ENCODE results near the gene ZNF473. TPM values are rescaled to one million over a fixed set of nuclear protein-coding genes. Genes with fewer than 3 reads are reported as not detected.

Gene ZNF473
- total and polyA plus RNA-seq, 2 donors (not counting 3 experiments of a cell fraction or from before 2014, with no cell fraction given), result 3.8 to 8.7 TPM

DNA sequence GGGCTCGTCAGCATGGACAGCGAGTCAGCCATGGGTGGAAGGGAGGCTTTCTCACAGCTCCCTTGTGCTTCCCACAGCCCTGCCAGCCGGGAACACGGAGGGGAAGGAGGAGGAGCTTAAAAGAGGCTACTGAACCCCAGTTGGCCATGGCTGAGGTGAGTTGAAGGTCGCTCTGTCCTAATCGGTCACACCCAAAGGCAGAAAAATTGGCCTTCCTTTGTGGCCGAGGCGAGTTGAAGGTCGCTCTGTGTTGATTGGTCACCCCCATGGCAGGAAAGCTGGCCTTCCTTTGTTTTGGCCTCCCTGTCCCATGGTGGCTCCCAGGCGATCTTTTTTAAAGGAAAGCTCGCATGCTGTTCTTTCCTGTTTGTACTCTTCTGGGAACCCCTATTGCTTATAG, 5.1 kb downstream of the ZNF473 start:
- FAIRE-seq (no peak), DNase-seq (ENCODE audit: low read depth, low spot score) (no peak)
- Histone ChIP-seq H3K4me2 (ENCODE audit: insufficient read depth, low read length) (no peak overlapping the region), H4K20me1 (replicated peaks; ENCODE audit: control insufficient read depth, extremely low read depth, insufficient read depth, low read length) (no peaks in the 10 kb centered on the region), H3K9me3 (replicated peaks; ENCODE audit: control insufficient read depth, insufficient read depth, low read length) (no peaks in the 10 kb centered on the region), H3K9ac (replicated peaks; ENCODE audit: extremely low read depth, insufficient read depth, low read length) (no peak overlapping the region), H3K36me3 (ENCODE audit: control insufficient read depth in 2 of 2, extremely low read depth in 1 of 2, insufficient read depth in 2 of 2, low read length in 2 of 2) (peaks cover 0 to 13% of the 10 kb centered on the region in 2 experiments), H3K27ac (ENCODE audit: insufficient read depth, low read depth, low read length) (no peak overlapping the region), H3K4me3 (replicated peaks in 1 of 3; ENCODE audit: insufficient read depth in 1 of 3, low read depth in 1 of 3, low read length in 3 of 3) (no peak overlapping the region), H3K27me3 (ENCODE audit: control insufficient read depth in 2 of 2, insufficient read depth in 2 of 2, low read length in 2 of 2) (no peaks in the 10 kb centered on the region), H2AFZ (ENCODE audit: low read depth, low read length) (no peak overlapping the region), H3K9me1 (replicated peaks; ENCODE audit: control insufficient read depth, extremely low read depth, insufficient read depth, low read length) (no peaks in the 10 kb centered on the region), H3K4me1 (ENCODE audit: control insufficient read depth, extremely low read depth, insufficient read depth, low read length) (no peaks in the 10 kb centered on the region), H3K79me2 (ENCODE audit: control insufficient read depth, insufficient read depth, low read length) (peaks cover 18% of the 10 kb centered on the region)
- ChIA-PET POLR2A (no interaction called here), CTCF (no interaction called here)
- dilution Hi-C loops (cut with MboI; ENCODE audit: extremely low pct_ligation_motif_present, low sequenced_read_pairs), result no loop called here
- intact Hi-C loops (cut with micrococcal nuclease), result no loop called here
- no TSS peak for BruUV-seq (replicated peaks)
- TF ChIP-seq, protein P1, sequence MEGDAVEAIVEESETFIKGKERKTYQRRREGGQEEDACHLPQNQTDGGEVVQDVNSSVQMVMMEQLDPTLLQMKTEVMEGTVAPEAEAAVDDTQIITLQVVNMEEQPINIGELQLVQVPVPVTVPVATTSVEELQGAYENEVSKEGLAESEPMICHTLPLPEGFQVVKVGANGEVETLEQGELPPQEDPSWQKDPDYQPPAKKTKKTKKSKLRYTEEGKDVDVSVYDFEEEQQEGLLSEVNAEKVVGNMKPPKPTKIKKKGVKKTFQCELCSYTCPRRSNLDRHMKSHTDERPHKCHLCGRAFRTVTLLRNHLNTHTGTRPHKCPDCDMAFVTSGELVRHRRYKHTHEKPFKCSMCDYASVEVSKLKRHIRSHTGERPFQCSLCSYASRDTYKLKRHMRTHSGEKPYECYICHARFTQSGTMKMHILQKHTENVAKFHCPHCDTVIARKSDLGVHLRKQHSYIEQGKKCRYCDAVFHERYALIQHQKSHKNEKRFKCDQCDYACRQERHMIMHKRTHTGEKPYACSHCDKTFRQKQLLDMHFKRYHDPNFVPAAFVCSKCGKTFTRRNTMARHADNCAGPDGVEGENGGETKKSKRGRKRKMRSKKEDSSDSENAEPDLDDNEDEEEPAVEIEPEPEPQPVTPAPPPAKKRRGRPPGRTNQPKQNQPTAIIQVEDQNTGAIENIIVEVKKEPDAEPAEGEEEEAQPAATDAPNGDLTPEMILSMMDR (IDR thresholded peaks at IDR 0.05; ENCODE audit: extremely low read depth in 1 of 2, insufficient read depth in 1 of 2, low read depth in 1 of 2, low read length in 2 of 2), result no peak
- no peak for TF ChIP-seq POLR2A (IDR thresholded peaks at IDR 0.05; ENCODE audit: low read depth, low read length)
- TF ChIP-seq EZH2 (IDR thresholded peaks at IDR 0.05; ENCODE audit: borderline replicate concordance, low read depth, low read length, severe bottlenecking), result no peak
- no peak for TF ChIP-seq JUN (IDR thresholded peaks at IDR 0.05; ENCODE audit: borderline replicate concordance, insufficient read depth, insufficient read length, low read depth)
- no peak for TF ChIP-seq FOS (IDR thresholded peaks at IDR 0.05; ENCODE audit: borderline replicate concordance, insufficient read depth, low read length)
- TF ChIP-seq POLR2AphosphoS5 (IDR thresholded peaks at IDR 0.05; ENCODE audit: insufficient read depth, low read depth, low read length), result no peak
- TF ChIP-seq GATA2 (IDR thresholded peaks at IDR 0.05; ENCODE audit: insufficient read depth, insufficient read length, low read depth, low read length), result no peak
